Thoracic aorta (tissue), 2 donors: Measurements from ENCODE around the gene DOK3. TPM values are rescaled to one million over a fixed set of nuclear protein-coding genes. Genes with fewer than 3 reads are reported as not detected.
"Not testable (repeated sequence)": the region's sequence is repeated elsewhere in the genome, so short reads cannot be mapped to it uniquely, and the experiment has no call there.

Source experiments
- ATAC-seq: fragments of 150-250 bp; one replicate; pipeline ENCODE4 v1.8.0; 2017; ENCODE audit warnings: low read depth; ENCODE audit not compliant: insufficient number of reproducible peaks, low FRiP score
- DNase-seq: peaks from one replicate; pipeline ENCODE4 v3.0.0-alpha.2; 2020; ENCODE audit warnings: low spot score
- H3K27ac ChIP-seq, 2 donors: fragments of 200-600 bp; sonication (generic); 1 replicate in 1 of 2; 2 replicates in 1 of 2; pipeline ENCODE4 v1.5.1; 2016; ENCODE audit warnings: mild to moderate bottlenecking in 2 of 2, moderate library complexity in 2 of 2
- H3K27me3 ChIP-seq: fragments of 200-600 bp; sonication (generic); replicated peaks from 2 replicates; pipeline ENCODE4 v1.6.0; 2016; ENCODE audit warnings: mild to moderate bottlenecking; ENCODE audit not compliant: insufficient read depth
- H3K36me3 ChIP-seq: fragments of 200-600 bp; sonication (generic); one replicate; pipeline ENCODE4 v1.5.1; 2016
- H3K4me1 ChIP-seq, 2 donors: fragments of 200-600 bp; sonication (generic); 1 replicate in 1 of 2; 2 replicates in 1 of 2; pipeline versions ENCODE4 v1.5.1 to v1.6.0; 2016; ENCODE audit warnings: low read depth in 2 of 2, mild to moderate bottlenecking in 1 of 2; ENCODE audit not compliant: control insufficient read depth in 1 of 2
- H3K4me3 ChIP-seq: fragments of 200-600 bp; sonication (generic); 2 replicates; pipeline ENCODE4 v1.5.1; 2016; ENCODE audit warnings: mild to moderate bottlenecking
- H3K9me3 ChIP-seq: fragments of 200-600 bp; sonication (generic); 2 replicates; pipeline ENCODE4 v1.5.1; 2016
- total RNA-seq, 2 donors: library from RNA; depleted of rRNA; stranded (reverse); fragments of >200 nt; gene quantifications; one replicate each; pipeline versions ENCODE4 v1.1.0 to v1.2.3, GENCODE V29; 2016
- TF ChIP-seq, protein P1 (sequence below): fragments of 200-600 bp; sonication (generic); IDR thresholded peaks from one replicate; pipeline ENCODE4 v1.5.1; 2019; ENCODE audit warnings: antibody characterized with exemption

DOK3 gene
- total RNA-seq, 2 donors from 2014 or later: 20.5 to 35.6 TPM

DNA sequence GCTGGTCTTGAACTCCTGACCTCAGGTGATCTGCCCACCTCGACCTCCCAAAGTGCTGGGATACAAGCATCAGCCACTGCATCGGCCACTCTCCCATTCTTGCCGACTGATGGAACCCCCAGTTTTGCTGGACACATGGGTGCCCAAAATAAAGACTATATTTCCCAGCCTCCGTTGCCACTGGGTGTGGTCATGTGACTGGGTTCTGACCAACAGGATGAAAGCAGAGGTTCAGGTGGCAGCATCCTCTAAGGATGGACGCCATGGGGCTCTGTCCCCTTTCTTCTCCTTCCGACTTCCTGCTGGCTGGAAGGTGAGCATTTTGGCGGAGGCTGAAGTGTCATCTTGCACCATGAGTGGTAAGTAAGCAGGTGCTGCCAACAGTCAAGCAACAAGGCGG is 22.5 kb downstream of the DOK3 start:
- peak overlapping the region in 1 of 2 donors; percentile 58 for H3K27ac ChIP-seq
- ATAC-seq: no peak
- peaks cover 17 to 92% of the 10 kb centered on the region in 2 donors for H3K4me1 ChIP-seq

DNA sequence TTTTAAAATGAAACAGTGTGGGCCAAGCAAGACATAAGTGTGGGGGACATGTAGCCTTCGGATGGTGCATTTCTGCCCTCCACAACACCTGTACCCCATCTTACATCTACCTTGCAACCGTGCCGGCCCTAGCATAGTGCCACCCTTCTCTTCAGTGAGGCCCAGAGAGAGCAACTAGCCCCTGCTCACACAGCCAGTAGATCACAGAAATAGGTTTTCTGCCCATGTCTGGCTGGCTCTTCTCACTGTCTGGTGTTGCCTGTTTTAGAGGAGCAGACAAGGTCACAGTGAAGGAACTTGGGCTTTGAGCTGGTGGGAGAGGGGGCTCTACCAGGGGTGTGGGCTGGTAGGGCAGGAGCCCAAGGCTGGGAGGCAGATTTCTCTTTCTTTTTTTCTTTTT is 23.4 kb downstream of the DOK3 start:
- Histone ChIP-seq H3K9me3 (no peaks in the 10 kb centered on the region), H3K36me3 (peaks cover 78% of the 10 kb centered on the region), H3K4me3 (no peak overlapping the region), H3K4me1 (peaks cover 15 to 93% of the 10 kb centered on the region in 2 donors), H3K27me3 (no peaks in the 10 kb centered on the region), H3K27ac (peak overlapping the region in 1 of 2 donors; percentile 58)
- no peak for ATAC-seq
- DNase-seq: no peak
- TF ChIP-seq, protein P1, sequence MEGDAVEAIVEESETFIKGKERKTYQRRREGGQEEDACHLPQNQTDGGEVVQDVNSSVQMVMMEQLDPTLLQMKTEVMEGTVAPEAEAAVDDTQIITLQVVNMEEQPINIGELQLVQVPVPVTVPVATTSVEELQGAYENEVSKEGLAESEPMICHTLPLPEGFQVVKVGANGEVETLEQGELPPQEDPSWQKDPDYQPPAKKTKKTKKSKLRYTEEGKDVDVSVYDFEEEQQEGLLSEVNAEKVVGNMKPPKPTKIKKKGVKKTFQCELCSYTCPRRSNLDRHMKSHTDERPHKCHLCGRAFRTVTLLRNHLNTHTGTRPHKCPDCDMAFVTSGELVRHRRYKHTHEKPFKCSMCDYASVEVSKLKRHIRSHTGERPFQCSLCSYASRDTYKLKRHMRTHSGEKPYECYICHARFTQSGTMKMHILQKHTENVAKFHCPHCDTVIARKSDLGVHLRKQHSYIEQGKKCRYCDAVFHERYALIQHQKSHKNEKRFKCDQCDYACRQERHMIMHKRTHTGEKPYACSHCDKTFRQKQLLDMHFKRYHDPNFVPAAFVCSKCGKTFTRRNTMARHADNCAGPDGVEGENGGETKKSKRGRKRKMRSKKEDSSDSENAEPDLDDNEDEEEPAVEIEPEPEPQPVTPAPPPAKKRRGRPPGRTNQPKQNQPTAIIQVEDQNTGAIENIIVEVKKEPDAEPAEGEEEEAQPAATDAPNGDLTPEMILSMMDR: no peak

More for the DNA sequence above, 22.5 kb downstream of the DOK3 start:
- DNase-seq: no peak
- no peaks in the 10 kb centered on the region for H3K27me3 ChIP-seq
- peaks cover 80% of the 10 kb centered on the region for H3K36me3 ChIP-seq
- TF ChIP-seq, protein P1: no peak
- H3K4me3 ChIP-seq: no peak overlapping the region
- no peaks in the 10 kb centered on the region for H3K9me3 ChIP-seq

DNA sequence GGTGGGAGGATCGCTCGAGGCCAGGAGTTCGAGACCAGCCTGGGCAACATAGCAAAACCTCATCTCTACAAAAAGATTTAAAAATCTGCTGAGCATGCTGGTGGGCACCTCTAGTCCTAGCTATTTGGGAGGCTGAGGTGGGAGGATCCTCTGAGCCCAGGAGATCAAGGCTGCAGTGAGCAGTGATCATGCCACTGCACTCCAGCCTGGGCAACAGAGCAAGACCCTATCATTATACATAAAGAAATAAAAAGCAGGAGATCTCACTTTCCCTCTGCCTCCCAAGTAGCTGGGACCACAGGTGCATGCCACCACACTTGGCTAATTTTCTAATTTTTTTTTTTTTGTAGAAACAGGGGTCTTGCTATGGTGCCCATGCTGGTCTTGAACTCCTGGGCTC is 23.9 kb downstream of the DOK3 start:
- H3K4me1 ChIP-seq: peaks cover 10 to 92% of the 10 kb centered on the region in 2 donors
- H3K36me3 ChIP-seq: peaks cover 73% of the 10 kb centered on the region
- not testable (repeated sequence) for ATAC-seq, H3K4me3 ChIP-seq, H3K27me3 ChIP-seq, H3K9me3 ChIP-seq, DNase-seq
- peak overlapping the region; percentile 51 to 70 for H3K27ac ChIP-seq

DNA sequence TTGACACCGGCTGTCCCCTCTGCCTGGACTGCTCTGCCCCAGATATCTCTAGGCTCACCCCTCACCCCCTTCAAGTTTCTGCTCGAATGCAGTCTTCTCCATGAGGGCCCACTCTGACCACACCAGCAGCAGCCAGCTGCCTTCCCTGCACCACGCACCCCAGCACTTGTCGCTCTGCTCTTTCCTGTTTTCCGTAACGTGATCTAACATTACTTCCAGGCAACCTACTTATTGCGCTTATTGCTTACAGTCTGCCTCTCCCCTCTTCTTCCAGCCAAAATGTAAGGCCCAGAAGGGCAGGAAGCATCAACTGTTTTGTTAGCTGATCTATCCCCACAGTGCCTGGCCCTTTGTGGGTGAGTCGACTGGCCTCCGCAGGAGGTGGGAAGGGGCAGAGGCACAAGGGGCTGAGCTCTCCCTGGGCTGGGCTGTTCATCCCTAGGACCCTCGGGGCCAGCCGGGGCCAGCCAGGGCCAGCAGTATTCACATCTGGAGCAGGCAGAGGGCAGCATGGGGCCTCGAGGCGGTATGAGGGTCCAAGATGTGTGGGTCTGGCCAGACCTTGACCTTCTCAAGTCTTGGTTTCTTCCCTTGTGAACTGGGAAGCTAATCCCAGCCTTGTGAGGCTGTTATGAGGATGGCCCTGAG is 24.6 kb downstream of the DOK3 start:
- H3K27me3 ChIP-seq: no peaks in the 10 kb centered on the region
- no peak overlapping the region for H3K4me3 ChIP-seq
- ATAC-seq (no peak), DNase-seq (no peak)
- TF ChIP-seq, protein P1: no peak
- H3K36me3 ChIP-seq: peaks cover 65% of the 10 kb centered on the region
- peaks cover 7 to 92% of the 10 kb centered on the region in 2 donors for H3K4me1 ChIP-seq
- no peaks in the 10 kb centered on the region for H3K9me3 ChIP-seq
- peak overlapping the region; percentile 51 to 70 for H3K27ac ChIP-seq

DNA sequence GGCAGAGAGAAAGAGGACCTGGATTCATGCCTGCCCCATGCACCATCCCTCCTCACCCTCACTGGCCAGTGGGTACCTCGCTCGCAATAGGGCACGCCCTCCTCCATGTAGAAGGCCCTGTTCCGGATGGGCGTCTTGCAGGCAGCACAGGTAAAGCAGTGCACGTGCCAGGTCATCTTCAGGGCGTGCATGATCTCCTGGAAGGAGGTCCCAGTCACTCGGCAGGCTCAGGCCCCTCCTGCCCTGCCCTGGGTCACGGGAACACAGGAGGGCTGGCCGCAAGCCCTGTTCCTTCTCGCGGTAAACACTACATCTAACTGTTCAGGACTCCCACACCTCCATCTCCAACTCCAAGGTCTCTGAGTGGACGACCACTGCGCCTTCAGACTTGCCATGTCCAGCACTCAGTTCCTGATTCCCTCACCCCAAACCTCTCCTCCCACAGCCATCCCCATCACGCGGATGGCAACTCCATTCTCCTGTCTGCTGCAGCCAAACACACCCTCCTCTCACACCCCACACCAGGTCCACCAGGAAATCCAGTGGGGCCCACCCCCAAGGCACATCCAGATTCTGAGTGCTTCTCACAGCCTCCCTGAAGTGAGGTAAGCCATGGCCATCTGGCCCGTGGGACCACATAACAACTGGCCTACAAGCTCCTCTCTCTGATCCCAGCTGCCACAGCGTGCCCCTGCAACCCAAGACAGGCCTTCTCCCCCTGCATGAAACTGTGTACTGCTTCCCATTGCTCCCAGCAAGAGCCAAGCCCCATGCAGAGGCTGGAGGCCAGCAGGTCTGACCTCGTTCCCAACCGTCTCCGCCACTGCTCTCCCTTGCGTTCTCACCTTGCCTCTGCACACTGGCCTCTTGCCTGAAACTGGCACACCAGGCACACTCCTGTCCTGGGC is 25.4 kb downstream of the DOK3 start:
- Histone ChIP-seq H3K4me3 (no peak overlapping the region), H3K27me3 (no peaks in the 10 kb centered on the region), H3K27ac (peak overlapping the region; percentile 51 to 70), H3K4me1 (peaks cover 10 to 92% of the 10 kb centered on the region in 2 donors), H3K36me3 (peaks cover 58% of the 10 kb centered on the region), H3K9me3 (no peaks in the 10 kb centered on the region)
- TF ChIP-seq, protein P1: no peak
- no peak for DNase-seq
- no peak for ATAC-seq
